Measurements from ENCODE around the gene ADH7.

ADH7 gene

GRCh38 chr4:99411041-99411440 lies 24.1 kb downstream of the ADH7 start:
- no peaks in the 10 kb centered on the region for H3K4me1 Mint-ChIP-seq
- no peaks in the 10 kb centered on the region for H3K36me3 Mint-ChIP-seq (ENCODE audit: insufficient read depth)
- no peak overlapping the region for H3K27ac Mint-ChIP-seq (ENCODE audit: low read depth)
- H3K9me3 Mint-ChIP-seq, result no peaks in the 10 kb centered on the region
- no peaks in the 10 kb centered on the region for H3K27me3 Mint-ChIP-seq
- ATAC-seq (replicated peaks; ENCODE audit: extremely low read depth, poor library complexity, severe bottlenecking) (no peak), DNase-seq (ENCODE audit: low spot score in 2 of 2) (no peak)
- no peak overlapping the region for H3K4me3 Mint-ChIP-seq

DNA sequence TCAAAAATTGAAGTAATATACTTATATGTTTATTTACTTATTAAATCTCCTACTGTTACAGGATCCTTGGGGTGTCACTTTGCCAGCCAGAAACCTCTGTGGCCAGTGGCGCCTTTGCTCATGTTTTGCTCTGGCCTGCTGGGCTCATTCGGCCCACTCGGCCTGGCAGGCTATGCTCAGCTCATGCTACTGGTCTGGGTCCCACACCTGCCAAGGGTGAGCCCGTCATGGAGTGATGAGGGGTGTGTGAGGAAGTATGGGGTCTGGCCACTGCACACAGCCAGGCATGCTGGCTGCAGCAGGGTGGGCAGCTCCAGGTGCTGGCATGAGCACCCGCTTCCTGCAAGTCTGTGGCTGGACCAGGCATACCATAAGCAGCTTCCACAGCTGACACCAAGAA lies 25.1 kb downstream of the ADH7 start:
- ATAC-seq (replicated peaks; ENCODE audit: extremely low read depth, poor library complexity, severe bottlenecking) (no peak), DNase-seq (ENCODE audit: low spot score in 2 of 2) (no peak)
- Mint-ChIP-seq H3K9me3 (no peaks in the 10 kb centered on the region), H3K27ac (ENCODE audit: low read depth) (no peak overlapping the region), H3K27me3 (no peaks in the 10 kb centered on the region), H3K36me3 (ENCODE audit: insufficient read depth) (no peaks in the 10 kb centered on the region), H3K4me3 (no peak overlapping the region), H3K4me1 (no peaks in the 10 kb centered on the region)

DNA sequence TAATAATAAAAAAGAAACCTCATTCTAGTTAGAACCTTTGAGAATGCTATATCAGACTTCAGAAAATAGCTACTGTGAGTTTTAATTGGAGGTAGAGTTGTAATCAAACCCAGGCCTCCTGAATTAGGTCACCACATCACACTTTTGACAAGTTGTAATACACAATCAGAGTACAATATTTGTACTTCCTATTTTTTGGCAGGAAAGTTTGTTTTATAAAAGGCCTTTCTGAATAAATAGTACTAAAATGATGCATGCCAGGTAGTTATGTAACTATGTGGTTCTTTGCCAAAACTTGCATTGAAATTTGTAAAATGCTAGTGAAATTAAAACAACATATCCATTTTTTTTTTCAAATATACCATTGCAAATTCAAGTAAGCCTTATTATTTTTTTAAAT lies 26.8 kb downstream of the ADH7 start:
- Mint-ChIP-seq H3K4me3 (no peak overlapping the region), H3K36me3 (ENCODE audit: insufficient read depth) (no peaks in the 10 kb centered on the region), H3K9me3 (no peaks in the 10 kb centered on the region), H3K4me1 (peaks cover 6% of the 10 kb centered on the region), H3K27ac (ENCODE audit: low read depth) (no peak overlapping the region), H3K27me3 (no peaks in the 10 kb centered on the region)
- no peak for ATAC-seq (replicated peaks; ENCODE audit: extremely low read depth, poor library complexity, severe bottlenecking)
- DNase-seq (ENCODE audit: low spot score in 2 of 2), result no peak

DNA sequence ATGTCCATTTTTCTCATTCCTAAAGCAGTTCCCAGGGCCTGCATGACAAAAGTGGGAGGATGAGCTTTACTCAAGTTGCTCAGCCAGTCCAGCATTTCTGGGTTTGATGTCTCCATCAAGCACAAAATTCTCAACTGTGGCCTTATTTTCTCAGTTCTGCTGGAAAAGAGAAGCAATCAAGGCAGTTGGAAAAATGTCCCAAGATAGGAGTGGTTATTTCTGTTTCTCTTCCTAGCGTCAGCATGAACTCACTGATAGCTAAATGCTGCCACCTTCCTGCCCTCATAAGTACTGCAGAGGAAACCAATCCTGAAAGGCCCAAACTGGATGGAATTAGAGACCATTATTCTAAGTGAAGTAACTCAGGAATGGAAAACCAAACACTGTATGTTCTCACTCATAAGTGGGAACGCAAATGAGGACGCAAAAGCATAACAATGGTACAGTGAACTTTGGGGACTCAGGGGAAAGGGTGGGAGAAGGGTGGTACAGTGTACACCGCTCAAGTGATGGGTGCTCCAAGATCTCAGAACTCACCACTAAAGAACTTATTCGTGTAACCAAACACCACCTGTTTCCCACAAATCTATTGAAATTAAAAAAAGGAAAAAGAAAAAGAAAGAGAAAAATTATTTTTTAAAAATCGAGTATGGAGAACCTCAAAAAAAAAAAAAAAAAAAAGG lies 29.6 kb downstream of the ADH7 start:
- Mint-ChIP-seq H3K4me1 (peaks cover 6% of the 10 kb centered on the region), H3K4me3 (no peak overlapping the region), H3K27me3 (no peaks in the 10 kb centered on the region), H3K36me3 (ENCODE audit: insufficient read depth) (no peaks in the 10 kb centered on the region), H3K9me3 (no peaks in the 10 kb centered on the region), H3K27ac (ENCODE audit: low read depth) (no peak overlapping the region)
- DNase-seq (ENCODE audit: low spot score in 2 of 2) (peak; percentile 29), ATAC-seq (replicated peaks; ENCODE audit: extremely low read depth, poor library complexity, severe bottlenecking) (peak; percentile 38)

- ATAC-seq (replicated peaks; ENCODE audit: extremely low read depth, poor library complexity, severe bottlenecking), result no peak
- H3K27me3 Mint-ChIP-seq, result no peaks in the 10 kb centered on the region
- H3K36me3 Mint-ChIP-seq (ENCODE audit: insufficient read depth), result no peaks in the 10 kb centered on the region
- peaks cover 6% of the 10 kb centered on the region for H3K4me1 Mint-ChIP-seq
- H3K9me3 Mint-ChIP-seq, result no peaks in the 10 kb centered on the region
- no peak for DNase-seq (ENCODE audit: low spot score in 2 of 2)
- no peak overlapping the region for H3K4me3 Mint-ChIP-seq
- H3K27ac Mint-ChIP-seq (ENCODE audit: low read depth), result no peak overlapping the region
Observed at GRCh38 chr4:99404595-99405287, 30.4 kb downstream of the ADH7 start.

GRCh38 chr4:99403380-99404184 lies 31.6 kb downstream of the ADH7 start:
- H3K9me3 Mint-ChIP-seq, result no peaks in the 10 kb centered on the region
- no peak overlapping the region for H3K4me3 Mint-ChIP-seq
- ATAC-seq (replicated peaks; ENCODE audit: extremely low read depth, poor library complexity, severe bottlenecking) (no peak), DNase-seq (ENCODE audit: low spot score in 2 of 2) (no peak)
- no peaks in the 10 kb centered on the region for H3K36me3 Mint-ChIP-seq (ENCODE audit: insufficient read depth)
- peaks cover 6% of the 10 kb centered on the region for H3K4me1 Mint-ChIP-seq
- H3K27ac Mint-ChIP-seq (ENCODE audit: low read depth), result peak overlapping the region; percentile 36
- H3K27me3 Mint-ChIP-seq, result no peaks in the 10 kb centered on the region

DNA sequence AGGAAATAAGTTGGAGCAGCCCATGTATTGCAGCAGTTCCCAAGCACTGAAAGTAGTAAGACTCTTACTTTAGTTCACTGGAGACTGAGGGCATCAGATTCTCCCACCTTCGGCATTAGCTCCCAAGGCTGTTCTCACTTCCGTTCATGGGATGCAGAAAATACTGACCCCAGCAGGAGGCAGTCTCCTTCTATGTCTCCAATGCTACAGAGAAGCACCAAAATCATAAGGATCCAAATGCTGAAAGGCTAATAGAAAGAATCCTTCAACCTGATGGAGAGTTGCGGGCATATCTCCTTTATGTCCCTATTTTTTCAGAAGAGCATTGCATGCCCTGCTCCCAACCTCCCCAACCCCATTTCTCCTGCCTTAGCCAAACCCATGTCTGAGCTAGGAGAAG lies 32.4 kb downstream of the ADH7 start:
- Mint-ChIP-seq H3K9me3 (no peaks in the 10 kb centered on the region), H3K27me3 (no peaks in the 10 kb centered on the region), H3K27ac (ENCODE audit: low read depth) (no peak overlapping the region), H3K4me3 (no peak overlapping the region), H3K4me1 (peaks cover 6% of the 10 kb centered on the region), H3K36me3 (ENCODE audit: insufficient read depth) (no peaks in the 10 kb centered on the region)
- ATAC-seq (replicated peaks; ENCODE audit: extremely low read depth, poor library complexity, severe bottlenecking), result no peak
- no peak for DNase-seq (ENCODE audit: low spot score in 2 of 2)

DNA sequence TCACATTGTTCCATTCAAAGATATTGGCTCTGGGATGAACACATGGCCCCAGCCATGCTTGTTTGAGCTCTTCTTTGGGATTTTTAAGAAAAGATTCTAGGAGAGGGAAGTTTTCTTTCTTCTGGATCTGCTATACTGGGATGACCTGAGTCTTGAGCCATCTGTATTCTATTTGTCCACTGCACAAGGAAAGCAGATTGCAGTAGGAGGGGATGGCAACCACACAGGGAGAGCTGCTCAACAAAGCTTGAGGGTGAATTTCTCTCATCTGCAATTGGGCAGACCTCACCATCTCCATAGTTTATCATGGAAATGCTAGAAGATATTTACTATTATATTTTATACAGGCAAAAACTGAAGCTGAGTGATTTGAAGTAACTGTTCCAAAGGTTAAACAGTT lies 34.3 kb downstream of the ADH7 start:
- DNase-seq (ENCODE audit: low spot score in 2 of 2), result no peak
- ATAC-seq (replicated peaks; ENCODE audit: extremely low read depth, poor library complexity, severe bottlenecking), result no peak
- no peak overlapping the region for H3K4me3 Mint-ChIP-seq
- H3K27ac Mint-ChIP-seq (ENCODE audit: low read depth), result no peak overlapping the region
- peaks cover 6% of the 10 kb centered on the region for H3K4me1 Mint-ChIP-seq
- H3K27me3 Mint-ChIP-seq, result no peaks in the 10 kb centered on the region
- H3K36me3 Mint-ChIP-seq (ENCODE audit: insufficient read depth), result no peaks in the 10 kb centered on the region
- H3K9me3 Mint-ChIP-seq, result no peaks in the 10 kb centered on the region

GRCh38 chr4:99399017-99399416 lies 36.1 kb downstream of the ADH7 start:
- Mint-ChIP-seq H3K4me3 (no peak overlapping the region), H3K36me3 (ENCODE audit: insufficient read depth) (no peaks in the 10 kb centered on the region), H3K4me1 (no peaks in the 10 kb centered on the region), H3K27me3 (peaks cover 4% of the 10 kb centered on the region), H3K9me3 (no peaks in the 10 kb centered on the region), H3K27ac (ENCODE audit: low read depth) (no peak overlapping the region)
- ATAC-seq (replicated peaks; ENCODE audit: extremely low read depth, poor library complexity, severe bottlenecking), result no peak
- no peak for DNase-seq (ENCODE audit: low spot score in 2 of 2)

DNA sequence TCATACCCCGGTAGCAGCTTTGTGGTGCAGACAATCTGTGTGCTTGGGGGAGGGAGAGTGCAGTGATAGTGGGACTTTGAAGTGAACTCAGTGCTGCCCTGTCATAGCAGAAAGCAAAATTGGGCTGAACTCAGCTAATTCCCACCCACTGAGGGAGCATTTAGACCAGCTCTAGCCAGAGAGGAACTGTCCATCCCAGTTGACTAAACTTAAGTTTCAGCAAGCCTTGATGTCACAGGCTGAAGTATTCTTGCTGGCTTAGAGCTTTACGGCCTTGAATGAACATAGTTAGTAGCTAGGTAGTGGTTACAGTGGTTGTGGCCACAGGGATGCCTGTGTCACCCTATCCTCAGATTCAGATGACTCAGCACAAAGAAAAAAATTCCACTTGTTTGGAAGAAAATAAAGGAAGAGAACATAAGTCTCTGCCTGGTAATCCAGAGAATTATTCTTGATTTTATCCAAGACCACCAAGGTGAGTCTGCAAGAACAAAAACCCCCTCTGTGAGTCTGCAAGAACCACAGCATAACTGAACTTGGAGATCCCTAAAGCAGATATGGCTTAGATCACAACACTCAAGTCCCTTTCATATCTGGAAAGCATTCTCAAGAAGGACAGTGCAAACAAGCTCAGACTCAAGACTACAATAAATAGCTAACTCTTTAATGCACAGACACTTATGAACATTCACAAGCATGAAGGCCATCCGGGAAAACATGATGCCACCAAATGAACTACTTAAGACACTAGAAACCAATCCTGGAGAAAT lies 39.4 kb downstream of the ADH7 start:
- Mint-ChIP-seq H3K27me3 (peaks cover 15% of the 10 kb centered on the region), H3K9me3 (no peaks in the 10 kb centered on the region), H3K4me1 (no peaks in the 10 kb centered on the region), H3K4me3 (no peak overlapping the region), H3K36me3 (ENCODE audit: insufficient read depth) (no peaks in the 10 kb centered on the region), H3K27ac (ENCODE audit: low read depth) (no peak overlapping the region)
- ATAC-seq (replicated peaks; ENCODE audit: extremely low read depth, poor library complexity, severe bottlenecking) (no peak), DNase-seq (ENCODE audit: low spot score in 2 of 2) (no peak)

DNA sequence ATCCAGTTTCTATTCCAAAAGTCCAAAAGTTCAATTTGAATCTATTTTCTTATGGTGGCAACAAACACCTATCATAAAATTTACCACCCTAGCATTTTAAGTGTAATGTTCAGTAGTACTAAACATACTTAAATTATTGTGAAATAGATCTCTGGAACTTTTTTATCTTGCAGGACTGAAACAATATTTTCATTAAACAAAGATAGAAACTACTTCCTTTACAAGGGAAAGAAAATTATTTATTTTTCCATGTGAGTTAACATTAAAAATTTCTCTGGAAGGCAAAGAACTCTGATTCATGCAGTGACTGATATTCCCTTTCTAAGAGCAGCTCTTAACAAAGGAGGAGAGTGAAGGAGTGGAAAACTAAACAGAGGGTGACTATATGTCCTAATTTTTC lies 40.2 kb downstream of the ADH7 start:
- DNase-seq (ENCODE audit: low spot score in 2 of 2) (no peak), ATAC-seq (replicated peaks; ENCODE audit: extremely low read depth, poor library complexity, severe bottlenecking) (no peak)
- H3K27ac Mint-ChIP-seq (ENCODE audit: low read depth), result no peak overlapping the region
- no peaks in the 10 kb centered on the region for H3K4me1 Mint-ChIP-seq
- H3K4me3 Mint-ChIP-seq, result no peak overlapping the region
- no peaks in the 10 kb centered on the region for H3K36me3 Mint-ChIP-seq (ENCODE audit: insufficient read depth)
- H3K27me3 Mint-ChIP-seq, result peaks cover 20% of the 10 kb centered on the region
- H3K9me3 Mint-ChIP-seq, result no peaks in the 10 kb centered on the region

DNA sequence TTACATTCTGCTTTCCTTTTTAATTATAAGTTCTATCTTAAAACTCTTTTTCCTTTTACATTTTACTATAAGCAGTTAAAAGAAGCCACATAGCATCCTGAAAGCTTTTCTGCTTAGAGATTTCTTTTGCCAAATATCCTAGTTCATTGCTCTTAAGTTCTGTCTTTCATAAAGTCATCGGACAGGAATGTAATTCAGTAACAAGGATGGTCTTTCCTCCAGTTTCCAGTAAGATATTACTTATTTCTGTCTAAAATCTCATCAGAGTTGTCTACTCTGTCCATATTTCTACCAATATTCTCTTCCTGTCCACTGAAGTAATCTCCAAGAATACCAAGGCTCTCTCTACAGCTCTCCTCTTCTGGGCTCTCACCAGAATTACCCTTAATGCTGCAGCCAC lies 45.1 kb downstream of the ADH7 start:
- Mint-ChIP-seq H3K9me3 (no peaks in the 10 kb centered on the region), H3K4me3 (no peak overlapping the region), H3K4me1 (no peaks in the 10 kb centered on the region), H3K27me3 (peaks cover 51% of the 10 kb centered on the region), H3K36me3 (ENCODE audit: insufficient read depth) (no peaks in the 10 kb centered on the region), H3K27ac (ENCODE audit: low read depth) (no peak overlapping the region)
- no peak for DNase-seq (ENCODE audit: low spot score in 2 of 2)
- ATAC-seq (replicated peaks; ENCODE audit: extremely low read depth, poor library complexity, severe bottlenecking), result no peak

All from central memory CD8-positive, alpha-beta T cell (primary cell).